Upper lobe of left lung (tissue), 4 donors: ENCODE results near the gene PIWIL4.

Source experiments
- CTCF ChIP-seq, 6 experiments: fragments of 450-650 bp in 4 of 6; fragments of 200-600 bp in 2 of 6; sonication (generic) in 2 of 6; IDR thresholded peaks; one replicate each; pipeline ENCODE4 v1.5.1; 2016 to 2019; ENCODE audit warnings: antibody characterized with exemption in 6 of 6
- POLR2AphosphoS5 ChIP-seq, 2 donors: sonication (generic); formaldehyde crosslinking; IDR thresholded peaks; one replicate each; pipeline ENCODE4 v1.5.1; 2017; ENCODE audit warnings: antibody characterized with exemption in 2 of 2

- no peak for TF ChIP-seq CTCF (IDR thresholded peaks at IDR 0.05)
- no peak for TF ChIP-seq POLR2AphosphoS5 (IDR thresholded peaks at IDR 0.05)
Measured at GRCh38 chr11:94649964-94650623, 82.9 kb downstream of the PIWIL4 start.
